ENCODE results near the gene GFRA4. TPM values are rescaled to one million over a fixed set of nuclear protein-coding genes. Genes with fewer than 3 reads are reported as not detected.

GFRA4 gene
- total RNA-seq, 1 experiment from 2014 or later = not detected

DNA sequence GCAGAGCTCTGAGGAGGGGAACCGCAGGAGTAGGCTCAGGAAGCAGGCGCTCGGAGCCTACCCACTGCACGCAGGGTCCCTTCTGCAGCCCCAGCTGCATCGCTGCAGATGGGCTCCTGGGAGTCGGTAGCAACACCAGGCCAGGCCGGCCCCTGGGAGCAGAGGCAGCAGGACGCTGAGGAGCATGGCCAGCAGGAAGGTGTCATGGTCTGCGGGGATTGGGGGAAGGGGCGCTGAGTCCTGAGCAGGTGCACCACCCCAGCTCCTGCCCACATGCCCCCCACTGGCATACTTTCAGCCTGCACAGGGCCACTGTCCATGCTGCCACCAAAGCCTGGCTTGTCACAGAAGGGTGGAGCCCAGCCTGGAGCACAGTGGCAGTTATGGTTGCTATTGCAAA lies 7.7 kb upstream of the GFRA4 start:
- TF ChIP-seq SRF (IDR thresholded peaks at IDR 0.05; ENCODE audit: low read depth) (no peak), FOSL1 (IDR thresholded peaks at IDR 0.05; ENCODE audit: low read depth) (no peak), EZH2phosphoT487 (IDR thresholded peaks at IDR 0.05; ENCODE audit: borderline replicate concordance) (no peak), CBX3 (IDR thresholded peaks at IDR 0.05; ENCODE audit: low read depth) (no peak), JUND (IDR thresholded peaks at IDR 0.05) (no peak), REST (IDR thresholded peaks at IDR 0.05; ENCODE audit: low read depth) (no peak), ZFX (IDR thresholded peaks at IDR 0.05) (no peak), MAX (IDR thresholded peaks at IDR 0.05) (no peak), ATF3 (IDR thresholded peaks at IDR 0.05) (no peak), YY1 (IDR thresholded peaks at IDR 0.05; ENCODE audit: extremely low read depth, insufficient replicate concordance, low read depth, low read length) (no peak), RAD21 (IDR thresholded peaks at IDR 0.05; ENCODE audit: low read depth) (no peak)
- H4K20me1 ChIP-seq (ENCODE audit: insufficient read depth) = no peaks in the 10 kb centered on the region
- CTCF ChIA-PET = no interaction called here
- no peak overlapping the region for H2AFZ ChIP-seq (ENCODE audit: low read depth, low read length, poor library complexity, severe bottlenecking)
- peaks cover 5% of the 10 kb centered on the region; the same call in 1 of the 2 replicates for H3K27me3 ChIP-seq (ENCODE audit: insufficient read depth, low read length)
- peaks cover 0 to 4% of the 10 kb centered on the region in 2 experiments; a peak in 2 of 4 replicates for H3K4me1 ChIP-seq (ENCODE audit: control insufficient read depth in 1 of 2, insufficient read depth in 2 of 2, low read length in 2 of 2)
- no peaks in the 10 kb centered on the region for H3K9me2 ChIP-seq (ENCODE audit: insufficient read depth)
- no peak for DNase-seq (ENCODE audit: low read depth, low spot score)
- intact Hi-C loops (cut with micrococcal nuclease) = no loop called here
- RAD21 ChIA-PET (ENCODE audit: low non-redundant PET in 1 of 2, low total read pairs in 2 of 2, uncharacterized antibody in 2 of 2, unreplicated experiment in 2 of 2) = no interaction called here
- H3K27ac ChIP-seq (ENCODE audit: low read depth, low read length) = no peak overlapping the region
- H3K9ac ChIP-seq (ENCODE audit: low read length) = no peak overlapping the region
- ATAC-seq = no peak
- H3K36me3 ChIP-seq (ENCODE audit: control insufficient read depth in 1 of 2, insufficient read depth in 2 of 2, low read length in 2 of 2) = no peaks in the 10 kb centered on the region
- POLR2A ChIA-PET = no interaction called here
- BruUV-seq (replicated peaks) = no TSS peak
- H3K9me3 ChIP-seq (ENCODE audit: control insufficient read depth in 1 of 2, insufficient read depth in 1 of 2, low read depth in 1 of 2, low read length in 2 of 2) = no peaks in the 10 kb centered on the region
- H3K4me2 ChIP-seq (ENCODE audit: low read length) = no peak overlapping the region
- H3K79me2 ChIP-seq (ENCODE audit: insufficient read depth, low read length) = no peaks in the 10 kb centered on the region
- H3K4me3 ChIP-seq (replicated peaks in 1 of 2; ENCODE audit: low read depth in 1 of 2, low read length in 2 of 2) = no peak overlapping the region
